ENCODE data around the gene KMT2E. TPM values are rescaled to one million over a fixed set of nuclear protein-coding genes. Genes with fewer than 3 reads are reported as not detected.

The KMT2E gene
- total and polyA plus RNA-seq, 2 donors (not counting 1 experiment from before 2014, with no cell fraction given), result 32.4 to 328 TPM

DNA sequence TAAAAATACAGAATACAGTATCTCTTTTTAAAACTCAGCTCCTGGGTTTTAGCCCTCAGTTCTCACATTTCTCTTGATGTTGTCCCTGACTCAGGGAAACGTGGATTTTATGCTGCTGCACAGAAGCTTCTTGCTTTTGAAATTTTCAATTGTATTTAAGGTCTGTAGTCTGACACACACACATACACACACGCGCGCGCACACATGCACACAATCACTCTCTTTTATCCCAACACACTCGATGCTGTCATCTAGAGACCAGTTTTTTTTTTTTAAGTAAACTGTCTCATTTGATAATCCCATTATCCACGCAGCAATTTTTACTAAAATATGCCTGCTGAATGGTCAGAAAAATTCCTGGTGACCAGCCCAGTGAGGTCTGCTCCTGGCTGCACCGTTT, 108.6 kb downstream of the KMT2E start:
- ChIA-PET CTCF (interaction anchor here (1.3 kb wide), 1 partner anchor 366 kb away, joined by 4 read pairs; no protein-coding TSS in a partner anchor), POLR2A (interaction anchor here (0.7 kb wide), 1 partner anchor 174 kb away, joined by 3 read pairs; no protein-coding TSS in a partner anchor)
- ATAC-seq (ENCODE audit: low read depth) (no peak), DNase-seq (no peak)
- Histone ChIP-seq H3K27ac (ENCODE audit: low read length in 2 of 2) (no peak overlapping the region), H3K27me3 (replicated peaks in 1 of 4; ENCODE audit: control extremely low read depth in 1 of 4, control insufficient read depth in 3 of 4, insufficient read depth in 4 of 4, low read length in 3 of 4) (no peaks in the 10 kb centered on the region), H3K4me2 (replicated peaks; ENCODE audit: low read depth, low read length, poor library complexity, severe bottlenecking) (no peak overlapping the region), H2AFZ (ENCODE audit: insufficient read depth, low read depth, low read length, poor library complexity, severe bottlenecking) (no peak overlapping the region), H3K4me1 (ENCODE audit: control insufficient read depth in 2 of 2, insufficient read depth in 2 of 2, low read length in 2 of 2) (peaks cover 10 to 12% of the 10 kb centered on the region in 2 donors), H3K4me3 (ENCODE audit: control extremely low read depth in 1 of 5, extremely low read depth in 1 of 5, insufficient read depth in 1 of 5, low read depth in 2 of 5, low read length in 4 of 5) (no peak overlapping the region), H3K36me3 (replicated peaks in 1 of 2; ENCODE audit: control extremely low read depth in 1 of 2, control insufficient read depth in 1 of 2, extremely low read depth in 1 of 2, insufficient read depth in 2 of 2, low read length in 1 of 2) (peaks cover 0 to 47% of the 10 kb centered on the region in 2 experiments), H3K79me2 (ENCODE audit: control insufficient read depth, insufficient read depth, low read length) (no peaks in the 10 kb centered on the region), H4K20me1 (ENCODE audit: control insufficient read depth, insufficient read depth, low read length, poor library complexity, severe bottlenecking) (peaks cover 5% of the 10 kb centered on the region), H3K9me3 (ENCODE audit: control extremely low read depth in 1 of 3, control insufficient read depth in 2 of 3, insufficient read depth in 1 of 3, low read length in 2 of 3) (no peaks in the 10 kb centered on the region), H3K9ac (ENCODE audit: low read length) (no peak overlapping the region)
- WGBS (ENCODE audit: insufficient coverage), result 92% methylated on average over 6 of the region's 8 CpGs
- H3K4me1 Mint-ChIP-seq, result peaks cover 14% of the 10 kb centered on the region
- no peak overlapping the region for H3K4me3 Mint-ChIP-seq
- H3K27ac Mint-ChIP-seq, result no peak overlapping the region
- TF ChIP-seq EZH2 (IDR thresholded peaks at IDR 0.05; ENCODE audit: borderline replicate concordance, insufficient read depth, low read depth, low read length, poor library complexity, severe bottlenecking), result no peak
- TF ChIP-seq, protein P1, sequence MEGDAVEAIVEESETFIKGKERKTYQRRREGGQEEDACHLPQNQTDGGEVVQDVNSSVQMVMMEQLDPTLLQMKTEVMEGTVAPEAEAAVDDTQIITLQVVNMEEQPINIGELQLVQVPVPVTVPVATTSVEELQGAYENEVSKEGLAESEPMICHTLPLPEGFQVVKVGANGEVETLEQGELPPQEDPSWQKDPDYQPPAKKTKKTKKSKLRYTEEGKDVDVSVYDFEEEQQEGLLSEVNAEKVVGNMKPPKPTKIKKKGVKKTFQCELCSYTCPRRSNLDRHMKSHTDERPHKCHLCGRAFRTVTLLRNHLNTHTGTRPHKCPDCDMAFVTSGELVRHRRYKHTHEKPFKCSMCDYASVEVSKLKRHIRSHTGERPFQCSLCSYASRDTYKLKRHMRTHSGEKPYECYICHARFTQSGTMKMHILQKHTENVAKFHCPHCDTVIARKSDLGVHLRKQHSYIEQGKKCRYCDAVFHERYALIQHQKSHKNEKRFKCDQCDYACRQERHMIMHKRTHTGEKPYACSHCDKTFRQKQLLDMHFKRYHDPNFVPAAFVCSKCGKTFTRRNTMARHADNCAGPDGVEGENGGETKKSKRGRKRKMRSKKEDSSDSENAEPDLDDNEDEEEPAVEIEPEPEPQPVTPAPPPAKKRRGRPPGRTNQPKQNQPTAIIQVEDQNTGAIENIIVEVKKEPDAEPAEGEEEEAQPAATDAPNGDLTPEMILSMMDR (IDR thresholded peaks at IDR 0.05), result no peak
- H3K27me3 Mint-ChIP-seq, result no peaks in the 10 kb centered on the region
- no peaks in the 10 kb centered on the region for H3K9me3 Mint-ChIP-seq (ENCODE audit: insufficient read depth)
- intact Hi-C loops (cut with micrococcal nuclease), result no loop called here

DNA sequence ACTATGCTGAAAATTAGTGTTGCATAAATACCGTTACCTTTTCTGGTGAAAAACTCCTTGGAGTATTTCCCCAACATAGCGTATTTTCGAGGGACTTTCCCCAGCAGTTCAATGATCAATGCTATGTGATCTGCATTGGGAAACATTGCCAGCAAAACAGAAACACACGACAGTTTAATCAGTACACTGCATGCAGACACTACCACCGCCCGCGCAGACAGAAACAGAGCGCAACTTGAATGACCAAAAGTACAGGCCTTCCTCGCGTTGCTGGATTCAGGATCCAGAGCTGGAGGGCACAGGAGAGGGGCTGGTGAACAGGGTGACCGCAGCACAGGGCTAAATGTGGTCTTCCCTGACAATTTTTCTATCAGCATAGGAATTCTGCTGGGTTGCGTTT, 111.7 kb downstream of the KMT2E start:
- Histone ChIP-seq H3K9ac (ENCODE audit: low read length) (no peak overlapping the region), H3K79me2 (ENCODE audit: control insufficient read depth, insufficient read depth, low read length) (no peaks in the 10 kb centered on the region), H3K27me3 (replicated peaks in 1 of 4; ENCODE audit: control extremely low read depth in 1 of 4, control insufficient read depth in 3 of 4, insufficient read depth in 4 of 4, low read length in 3 of 4) (no peaks in the 10 kb centered on the region), H3K4me3 (ENCODE audit: control extremely low read depth in 1 of 5, extremely low read depth in 1 of 5, insufficient read depth in 1 of 5, low read depth in 2 of 5, low read length in 4 of 5) (no peak overlapping the region), H4K20me1 (ENCODE audit: control insufficient read depth, insufficient read depth, low read length, poor library complexity, severe bottlenecking) (peaks cover 12% of the 10 kb centered on the region), H3K9me3 (ENCODE audit: control extremely low read depth in 1 of 3, control insufficient read depth in 2 of 3, insufficient read depth in 1 of 3, low read length in 2 of 3) (no peaks in the 10 kb centered on the region), H3K4me1 (ENCODE audit: control insufficient read depth in 2 of 2, insufficient read depth in 2 of 2, low read length in 2 of 2) (no peaks in the 10 kb centered on the region), H2AFZ (ENCODE audit: insufficient read depth, low read depth, low read length, poor library complexity, severe bottlenecking) (no peak overlapping the region), H3K36me3 (replicated peaks in 1 of 2; ENCODE audit: control extremely low read depth in 1 of 2, control insufficient read depth in 1 of 2, extremely low read depth in 1 of 2, insufficient read depth in 2 of 2, low read length in 1 of 2) (peaks cover 0 to 54% of the 10 kb centered on the region in 2 experiments), H3K27ac (ENCODE audit: low read length in 2 of 2) (no peak overlapping the region), H3K4me2 (replicated peaks; ENCODE audit: low read depth, low read length, poor library complexity, severe bottlenecking) (no peak overlapping the region)
- TF ChIP-seq, protein P1 (IDR thresholded peaks at IDR 0.05), result no peak
- no peak for TF ChIP-seq EZH2 (IDR thresholded peaks at IDR 0.05; ENCODE audit: borderline replicate concordance, insufficient read depth, low read depth, low read length, poor library complexity, severe bottlenecking)
- 98% methylated on average over 12 of the region's 12 CpGs for WGBS (ENCODE audit: insufficient coverage)
- H3K4me3 Mint-ChIP-seq, result no peak overlapping the region
- H3K9me3 Mint-ChIP-seq (ENCODE audit: insufficient read depth), result no peaks in the 10 kb centered on the region
- H3K27ac Mint-ChIP-seq, result no peak overlapping the region
- no peaks in the 10 kb centered on the region for H3K27me3 Mint-ChIP-seq
- ChIA-PET CTCF (no interaction called here), POLR2A (interaction anchor here (0.5 kb wide), 1 partner anchor 214 kb away, joined by 5 read pairs; no protein-coding TSS in a partner anchor)
- DNase-seq, result no peak
- no peak for ATAC-seq (ENCODE audit: low read depth)
- intact Hi-C loops (cut with micrococcal nuclease), result no loop called here
- H3K4me1 Mint-ChIP-seq, result no peaks in the 10 kb centered on the region
